Epithelial cell of prostate (primary cell): ENCODE data around the gene ZNRF1.
"Not testable (repeated sequence)": the region's sequence is repeated elsewhere in the genome, so short reads cannot be mapped to it uniquely, and the experiment has no call there.

Experiments used
- DNase-seq: peaks from one replicate; pipeline ENCODE4 v3.0.0-alpha.2; 2011; ENCODE audit warnings: low read depth, low spot score
- H3K27ac ChIP-seq: fragments of 450-650 bp; 2 replicates; pipeline ENCODE4 v1.5.1; 2017; ENCODE audit warnings: mild to moderate bottlenecking

Gene ZNRF1

GRCh38 chr16:75025761-75026160, 26.9 kb downstream of the ZNRF1 start:
- no peak overlapping the region for H3K27ac ChIP-seq
- no peak for DNase-seq

- not testable (repeated sequence) for DNase-seq, H3K27ac ChIP-seq
These were observed 27.5 kb downstream of the ZNRF1 start for GRCh38 chr16:75026239-75026891.

GRCh38 chr16:75026892-75027391, 28.1 kb downstream of the ZNRF1 start:
- H3K27ac ChIP-seq, result no peak overlapping the region
- DNase-seq, result no peak

- no peak for DNase-seq
- H3K27ac ChIP-seq, result no peak overlapping the region
These were observed 28.9 kb downstream of the ZNRF1 start for GRCh38 chr16:75027520-75028300.

- no peak overlapping the region for H3K27ac ChIP-seq
- no peak for DNase-seq
These were observed 29.8 kb downstream of the ZNRF1 start for GRCh38 chr16:75028544-75029135.

GRCh38 chr16:75029854-75030253, 31.0 kb downstream of the ZNRF1 start:
- H3K27ac ChIP-seq, result no peak overlapping the region
- DNase-seq, result peak; percentile 18

GRCh38 chr16:75032655-75033054, 33.8 kb downstream of the ZNRF1 start:
- DNase-seq, result no peak
- no peak overlapping the region for H3K27ac ChIP-seq

GRCh38 chr16:75035410-75035968, 36.7 kb downstream of the ZNRF1 start:
- no peak overlapping the region for H3K27ac ChIP-seq
- no peak for DNase-seq

- H3K27ac ChIP-seq, result no peak overlapping the region
These were observed 39.4 kb downstream of the ZNRF1 start for GRCh38 chr16:75038036-75038858.

GRCh38 chr16:75039941-75040340, 41.1 kb downstream of the ZNRF1 start:
- no peak overlapping the region for H3K27ac ChIP-seq
- DNase-seq, result no peak

More at GRCh38 chr16:75038036-75038858, 39.4 kb downstream of the ZNRF1 start:
- no peak for DNase-seq

- no peak for DNase-seq
- H3K27ac ChIP-seq, result no peak overlapping the region
These were observed 43.8 kb downstream of the ZNRF1 start for GRCh38 chr16:75042426-75043174.

GRCh38 chr16:75043175-75043895, 44.5 kb downstream of the ZNRF1 start:
- no peak for DNase-seq
- no peak overlapping the region for H3K27ac ChIP-seq

GRCh38 chr16:75044800-75045361, 46.1 kb downstream of the ZNRF1 start:
- no peak for DNase-seq
- no peak overlapping the region for H3K27ac ChIP-seq

GRCh38 chr16:75045424-75045823, 46.6 kb downstream of the ZNRF1 start:
- no peak for DNase-seq
- H3K27ac ChIP-seq, result no peak overlapping the region

GRCh38 chr16:75048054-75048453, 49.2 kb downstream of the ZNRF1 start:
- H3K27ac ChIP-seq, result no peak overlapping the region
- no peak for DNase-seq

GRCh38 chr16:75048530-75048929, 49.7 kb downstream of the ZNRF1 start:
- no peak overlapping the region for H3K27ac ChIP-seq
- no peak for DNase-seq

GRCh38 chr16:75052481-75053202, 53.8 kb downstream of the ZNRF1 start:
- no peak for DNase-seq
- H3K27ac ChIP-seq, result no peak overlapping the region
